HepG2 (cell line): Measurements from ENCODE around the gene TARM1. TPM values are rescaled to one million over a fixed set of nuclear protein-coding genes. Genes with fewer than 3 reads are reported as not detected.
A peak's percentile ranks its signal among the peaks of the same experiment; 100 is the strongest.

Source experiments
- ATAC-seq: fragments of 200-7000 bp; cut with Tn5 transposase; 3 replicates; pipeline ENCODE4 v1.9.1; 2020; ENCODE audit warnings: mild to moderate bottlenecking, moderate library complexity
- BruUV-seq: library from RNA; stranded (reverse); fragments of 400-500 nt; replicated peaks from 2 replicates; lab custom pipeline; 2021; lab: Mats Ljungman, UMichigan
- CTCF ChIA-PET: fragments of 300-600 bp; formaldehyde crosslinking; extraction: SDS; loops from one replicate; lab custom pipeline; 2021; ENCODE audit warnings: low total read pairs, inconsistent platforms, low intra/inter-chr PET ratio; lab: Yijun Ruan, JAX
- POLR2A ChIA-PET: fragments of 350-600 bp; sonication (Branson Sonifier 250); formaldehyde crosslinking; loops from one replicate; lab custom pipeline; 2020; ENCODE audit warnings: antibody characterized with exemption, inconsistent platforms; lab: Yijun Ruan, JAX
- DNase-seq: peaks from one replicate; pipeline ENCODE4 v3.0.0-alpha.2; 2015; ENCODE audit warnings: low spot score
- FAIRE-seq: peaks from 3 replicates; lab custom pipeline; 2011; peaks lifted over from hg19 to GRCh38; lab: Jason Lieb, UNC
- H2AFZ ChIP-seq: one replicate; pipeline ENCODE4 v1.6.1; 2011; ENCODE audit warnings: low read length, inconsistent platforms
- H3K27ac ChIP-seq: fragments of 300-600 bp; 3 replicates; pipeline ENCODE4 v1.8.0; 2011; ENCODE audit warnings: mixed run types, mild to moderate bottlenecking, mixed read lengths, low read length, inconsistent platforms; ENCODE audit not compliant: insufficient read depth; ENCODE audit errors: extremely low read length
- H3K27me3 ChIP-seq, 2 experiments: fragments of 200-600 bp in 1 of 2; 2 replicates in 1 of 2; 3 replicates in 1 of 2; pipeline versions ENCODE4 v1.6.0 to v1.8.0; 2011; ENCODE audit warnings: low read length in 2 of 2, mild to moderate bottlenecking in 2 of 2, moderate library complexity in 2 of 2, inconsistent platforms in 1 of 2; ENCODE audit not compliant: insufficient read depth in 2 of 2, control insufficient read depth in 1 of 2
- H3K36me3 ChIP-seq, 2 experiments: fragments of 200-600 bp in 1 of 2; replicated peaks in 1 of 2; 2 replicates in 1 of 2; 3 replicates in 1 of 2; pipeline versions ENCODE4 v1.5.1 to v1.8.0; 2011; ENCODE audit warnings: low read length in 2 of 2, inconsistent platforms in 1 of 2; ENCODE audit not compliant: insufficient read depth in 2 of 2, control insufficient read depth in 1 of 2
- H3K4me1 ChIP-seq: 2 replicates; pipeline ENCODE4 v1.5.1; 2012; ENCODE audit warnings: low read length, inconsistent platforms; ENCODE audit not compliant: insufficient read depth
- H3K4me2 ChIP-seq: 2 replicates; pipeline ENCODE4 v1.6.0; 2011; ENCODE audit warnings: low read depth, low read length, inconsistent platforms
- H3K4me3 ChIP-seq, 3 experiments: fragments of 200-600 bp in 1 of 3; sonication (generic), shearing (Covaris generic) in 1 of 3; replicated peaks in 1 of 3; 2 replicates each; pipeline ENCODE4 v1.5.1; 2011 to 2016; ENCODE audit warnings: low read length in 3 of 3, inconsistent platforms in 2 of 3, low read depth in 2 of 3, mild to moderate bottlenecking in 2 of 3, control low read depth in 1 of 3, mixed read lengths in 1 of 3; ENCODE audit not compliant: insufficient read depth in 1 of 3
- H3K79me2 ChIP-seq: one replicate; pipeline ENCODE4 v1.6.1; 2011; ENCODE audit warnings: low read length, inconsistent platforms; ENCODE audit not compliant: insufficient read depth
- H3K9ac ChIP-seq: 2 replicates; pipeline ENCODE4 v1.6.0; 2011; ENCODE audit warnings: mild to moderate bottlenecking, low read depth, low read length, inconsistent platforms; ENCODE audit not compliant: insufficient read depth
- H3K9me3 ChIP-seq: 2 replicates; pipeline ENCODE4 v1.5.1; 2012; ENCODE audit warnings: mild to moderate bottlenecking, low read length
- H4K20me1 ChIP-seq: 2 replicates; pipeline ENCODE4 v1.6.0; 2011; ENCODE audit warnings: inconsistent platforms, mild to moderate bottlenecking, low read length, moderate library complexity; ENCODE audit not compliant: insufficient read depth
- CCAR2 ChIP-seq: fragments of 200-400 bp; formaldehyde crosslinking; optimal IDR thresholded peaks from 2 replicates; pipeline ENCODE3; 2018; ENCODE audit warnings: low read depth, mild to moderate bottlenecking, low read length, moderate library complexity
- GATA4 ChIP-seq: sonication (generic); IDR thresholded peaks from 2 replicates; pipeline ENCODE4 v1.6.1; 2016; ENCODE audit warnings: antibody characterized with exemption, low read depth, borderline replicate concordance
- IRF2 ChIP-seq: IDR thresholded peaks from 2 replicates; pipeline ENCODE4 v1.6.1; 2018; ENCODE audit warnings: missing genetic modification reagents, missing compliant biosample characterization
- JUN ChIP-seq: sonication (generic); formaldehyde crosslinking; IDR thresholded peaks from 2 replicates; pipeline ENCODE4 v1.4.0; 2020; ENCODE audit warnings: mild to moderate bottlenecking, missing genetic modification reagents
- KAT2B ChIP-seq: fragments of 150-350 bp; IDR thresholded peaks from 2 replicates; pipeline ENCODE4 v1.6.1; 2014; ENCODE audit warnings: low read depth, low read length, borderline replicate concordance
- NCOA1 ChIP-seq: sonication (generic); formaldehyde crosslinking; IDR thresholded peaks from 2 replicates; pipeline ENCODE4 v1.9.0; 2021; ENCODE audit warnings: missing genetic modification reagents
- NFATC3 ChIP-seq: sonication (generic); formaldehyde crosslinking; IDR thresholded peaks from 2 replicates; pipeline ENCODE4 v1.5.1; 2020; ENCODE audit warnings: mild to moderate bottlenecking, missing genetic modification reagents
- NFRKB ChIP-seq: fragments of 450-650 bp; IDR thresholded peaks from 2 replicates; pipeline ENCODE4 v1.6.1; 2017
- ONECUT2 ChIP-seq: sonication (generic); formaldehyde crosslinking; IDR thresholded peaks from 2 replicates; pipeline ENCODE4 v1.4.0; 2020; ENCODE audit warnings: missing genetic modification reagents
- PPARG ChIP-seq: conservative IDR thresholded peaks from 2 replicates; pipeline ENCODE4 v1.6.1; 2016; ENCODE audit warnings: missing biosample characterization, missing genetic modification reagents
- REXO4 ChIP-seq: sonication (generic); formaldehyde crosslinking; IDR thresholded peaks from 2 replicates; pipeline ENCODE4 v1.8.0; 2022; ENCODE audit warnings: missing genetic modification reagents, mild to moderate bottlenecking, borderline replicate concordance
- THYN1 ChIP-seq: sonication (generic); formaldehyde crosslinking; IDR thresholded peaks from 2 replicates; pipeline ENCODE4 v1.8.1; 2023; ENCODE audit warnings: low read depth, mild to moderate bottlenecking, moderate library complexity, missing genetic modification reagents, borderline replicate concordance
- TP53 ChIP-seq: sonication (generic); formaldehyde crosslinking; conservative IDR thresholded peaks from 2 replicates; pipeline ENCODE4 v1.4.0; 2020; ENCODE audit warnings: missing genetic modification reagents
- U2AF1 ChIP-seq: fragments of 200-400 bp; formaldehyde crosslinking; optimal IDR thresholded peaks from 2 replicates; pipeline ENCODE3; 2017; ENCODE audit warnings: mild to moderate bottlenecking, low read depth, low read length
- U2AF2 ChIP-seq: fragments of 200-400 bp; formaldehyde crosslinking; IDR thresholded peaks from 2 replicates; pipeline ENCODE4 v1.6.1; 2017; ENCODE audit warnings: low read depth, mild to moderate bottlenecking, low read length
- ZBTB7B ChIP-seq: sonication (generic); formaldehyde crosslinking; IDR thresholded peaks from 2 replicates; pipeline ENCODE4 v1.4.0; 2020; ENCODE audit warnings: missing genetic modification reagents
- ZIK1 ChIP-seq: sonication (generic); formaldehyde crosslinking; IDR thresholded peaks from 2 replicates; pipeline ENCODE4 v1.5.0; 2020; ENCODE audit warnings: mild to moderate bottlenecking, low read depth, missing genetic modification reagents, borderline replicate concordance
- ZNF20 ChIP-seq: sonication (generic); formaldehyde crosslinking; IDR thresholded peaks from 2 replicates; pipeline ENCODE4 v1.4.0; 2020; ENCODE audit warnings: mild to moderate bottlenecking, moderate library complexity, missing genetic modification reagents
- ZNF230 ChIP-seq: sonication (generic); formaldehyde crosslinking; IDR thresholded peaks from 2 replicates; pipeline ENCODE4 v1.4.0; 2020; ENCODE audit warnings: mild to moderate bottlenecking, missing genetic modification reagents
- ZNF781 ChIP-seq: sonication (generic); formaldehyde crosslinking; IDR thresholded peaks from 2 replicates; pipeline ENCODE4 v1.5.1; 2020; ENCODE audit warnings: borderline replicate concordance, mild to moderate bottlenecking, missing genetic modification reagents; ENCODE audit errors: not compliant biosample characterization
- ZNF792 ChIP-seq: IDR thresholded peaks from 2 replicates; pipeline ENCODE4 v1.6.1; 2016
- WGBS: methylation state at CpG from one replicate; pipeline ENCODE4 v1.1.6; 2017; ENCODE audit warnings: low lambda C conversion rate; 5-methylcytosine and 5-hydroxymethylcytosine counted together
- in situ Hi-C: cut with HindIII; loops from 2 replicates; pipeline ENCODE4 v1.10.0; 2017; ENCODE audit warnings: low pct_unique_long_range_greater_than_20kb; ENCODE audit not compliant: extremely low pct_ligation_motif_present
- intact Hi-C: fragments of 100-400 bp; cut with micrococcal nuclease; formaldehyde crosslinking; loops from one replicate; pipeline ENCODE4 v1.10.0; 2022; ENCODE audit not compliant: unreplicated experiment
- polyA plus RNA-seq, 8 experiments: library from polyadenylated mRNA; depleted of rRNA in 3 of 8; stranded (reverse) in 7 of 8; unstranded in 1 of 8; fragments of >200 nt; fragmentation: Illumina TruSeq in 4 of 8; extraction: Trizol in 4 of 8; gene quantifications; 2 replicates each; pipeline versions ENCODE4 v1.2.1 to v1.2.3, GENCODE V29; 2011 to 2016; ENCODE audit warnings: low read depth in 4 of 8, missing spikeins in 1 of 8, mixed read lengths in 1 of 8; ENCODE audit not compliant: insufficient read depth in 1 of 8
- total RNA-seq, 5 experiments: library from RNA; depleted of rRNA; stranded (reverse); fragments of >200 nt; fragmentation: Illumina TruSeq; extraction: Trizol; gene quantifications; 2 replicates each; pipeline ENCODE4 v1.2.3, GENCODE V29; 2016; ENCODE audit warnings: low read depth in 1 of 5
- TF ChIP-seq, protein P1 (sequence below): sonication (generic); formaldehyde crosslinking; IDR thresholded peaks from 2 replicates; pipeline ENCODE4 v1.5.1; 2020; ENCODE audit warnings: mild to moderate bottlenecking, moderate library complexity, missing genetic modification reagents
- TF ChIP-seq, protein P2 (sequence below): IDR thresholded peaks from 2 replicates; pipeline ENCODE4 v1.6.1; 2016; ENCODE audit warnings: control low read depth

The TARM1 gene
- total and polyA plus RNA-seq, 2 of the 13 experiments (the other 11 are each of a cell fraction or from before 2014, with no cell fraction given) = not detected

DNA sequence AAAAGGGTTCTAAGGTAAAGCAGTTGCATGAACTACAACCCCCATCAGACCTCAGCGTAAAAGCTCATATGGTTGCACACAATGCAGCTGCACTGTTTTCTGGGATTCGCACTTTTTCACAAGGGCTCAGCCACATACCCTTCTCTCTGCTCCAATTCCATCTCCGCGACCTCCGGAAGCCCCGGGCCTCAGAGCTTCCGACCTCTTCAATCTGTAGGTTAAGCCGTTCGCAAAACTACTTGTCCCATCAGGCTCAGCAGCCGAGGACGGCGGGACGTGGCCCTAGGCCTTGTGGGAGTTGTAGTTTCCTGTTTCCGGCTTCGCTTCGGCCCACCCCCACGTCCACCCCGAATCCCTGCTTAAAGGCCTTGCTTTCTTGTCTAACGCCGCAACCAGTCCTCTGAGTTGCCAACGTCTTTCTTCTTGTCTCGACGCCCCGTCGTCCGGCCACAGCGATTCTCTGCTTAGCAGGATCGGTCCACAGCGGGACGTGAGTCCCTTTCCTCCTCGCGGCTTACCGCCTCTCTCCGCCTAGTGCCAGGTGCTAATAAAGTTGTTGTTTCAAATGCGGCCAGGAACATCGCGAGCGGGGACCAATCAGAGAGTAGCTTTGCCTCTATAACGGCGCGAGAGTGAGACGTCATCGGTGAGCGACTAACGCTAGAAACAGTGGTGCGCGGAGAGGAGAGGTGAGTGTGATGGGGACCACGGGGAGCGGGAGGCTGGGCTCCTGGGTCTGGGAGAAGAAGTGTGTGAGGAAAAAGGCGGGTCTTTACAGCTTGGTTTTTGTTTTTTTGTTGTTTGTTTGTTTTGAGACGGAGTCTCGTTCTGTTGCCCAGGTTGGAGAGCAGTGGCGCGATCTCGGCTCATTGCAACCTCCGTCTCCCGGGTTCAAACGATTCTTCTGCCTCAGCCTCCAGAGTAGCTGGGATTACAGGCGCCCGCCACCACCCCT is 34.2 kb upstream of the TARM1 start, which contains the start of the genes PRPF31 and TFPT:
TSS of gene PRPF31 (plus strand) at position 646 of the 955 bp plus-strand sequence. CDS start 2,525 bp downstream, outside the sequence.
TSS of gene TFPT (minus strand) at position 549 of the 955 bp plus-strand sequence. CDS start at position 161, 388 bp downstream.
- 1% methylated on average over 54 of the region's 60 CpGs for WGBS
- Histone ChIP-seq H3K9ac (peak within 1 kb of the TSS; percentile 86), H3K4me1 (peaks cover 21% of the 10 kb centered on the region), H3K36me3 (peaks cover 8 to 33% of the 10 kb centered on the region in 2 experiments; a peak in 3 of 5 replicates), H3K4me2 (peak within 1 kb of the TSS; percentile 79), H4K20me1 (no peaks in the 10 kb centered on the region), H3K9me3 (no peaks in the 10 kb centered on the region), H3K27ac (peak within 1 kb of the TSS; percentile 88), H3K27me3 (no peaks in the 10 kb centered on the region; a peak in 1 of 5 replicates), H3K79me2 (peaks cover 22% of the 10 kb centered on the region), H3K4me3 (peak within 1 kb of the TSS; percentile 77 to 91 (median 82)), H2AFZ (no peak within 1 kb of the TSS)
- ATAC-seq (peak; percentile 97), DNase-seq (peak; percentile 96), FAIRE-seq (peak; percentile 95)
- BruUV-seq = TSS peak; percentile 92
- ChIA-PET POLR2A (interaction anchor here (1.0 to 2.6 kb wide), 9 partner anchors 13 to 249 kb away, joined by 3 to 38 read pairs (median 6); partner anchors contain the start of genes CNOT3, LENG1, MBOAT7 and NDUFA3), CTCF (no interaction called here)
- intact Hi-C loops (no loop called here), in situ Hi-C loops (no loop called here)
- TF ChIP-seq ZIK1 (CRISPR knock-in tag) = no peak
- TF ChIP-seq TP53 (CRISPR knock-in tag) = 0 out of 2 replicates have a peak, but pooled peaks have one; percentile 66
- peak; percentile 93 for TF ChIP-seq CCAR2
- 0 out of 2 replicates have a peak, but pooled peaks have one; percentile 35 for TF ChIP-seq PPARG (CRISPR knock-in tag)
- TF ChIP-seq IRF2 = peak; percentile 88
- no peak for TF ChIP-seq NFRKB
- TF ChIP-seq ZBTB7B = peak; percentile 65; the same call in 1 of the 2 replicates
- TF ChIP-seq U2AF1 = peak; percentile 50
- peak; percentile 96 for TF ChIP-seq ZNF230
- TF ChIP-seq KAT2B = no peak
- no peak; the same call in 1 of the 2 replicates for TF ChIP-seq NFATC3 (CRISPR knock-in tag)
- no peak for TF ChIP-seq THYN1
- TF ChIP-seq U2AF2 = peak; percentile 60; the same call in 1 of the 2 replicates
- TF ChIP-seq ZNF781 (CRISPR knock-in tag) = peak; percentile 88
- peak; percentile 49; the same call in 1 of the 2 replicates for TF ChIP-seq GATA4
- TF ChIP-seq, protein P1, sequence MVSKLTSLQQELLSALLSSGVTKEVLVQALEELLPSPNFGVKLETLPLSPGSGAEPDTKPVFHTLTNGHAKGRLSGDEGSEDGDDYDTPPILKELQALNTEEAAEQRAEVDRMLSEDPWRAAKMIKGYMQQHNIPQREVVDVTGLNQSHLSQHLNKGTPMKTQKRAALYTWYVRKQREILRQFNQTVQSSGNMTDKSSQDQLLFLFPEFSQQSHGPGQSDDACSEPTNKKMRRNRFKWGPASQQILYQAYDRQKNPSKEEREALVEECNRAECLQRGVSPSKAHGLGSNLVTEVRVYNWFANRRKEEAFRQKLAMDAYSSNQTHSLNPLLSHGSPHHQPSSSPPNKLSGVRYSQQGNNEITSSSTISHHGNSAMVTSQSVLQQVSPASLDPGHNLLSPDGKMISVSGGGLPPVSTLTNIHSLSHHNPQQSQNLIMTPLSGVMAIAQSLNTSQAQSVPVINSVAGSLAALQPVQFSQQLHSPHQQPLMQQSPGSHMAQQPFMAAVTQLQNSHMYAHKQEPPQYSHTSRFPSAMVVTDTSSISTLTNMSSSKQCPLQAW (CRISPR knock-in tag) = peak; percentile 93
- peak; percentile 55; the same call in 1 of the 2 replicates for TF ChIP-seq ZNF792 (CRISPR knock-in tag)
- TF ChIP-seq, protein P2, sequence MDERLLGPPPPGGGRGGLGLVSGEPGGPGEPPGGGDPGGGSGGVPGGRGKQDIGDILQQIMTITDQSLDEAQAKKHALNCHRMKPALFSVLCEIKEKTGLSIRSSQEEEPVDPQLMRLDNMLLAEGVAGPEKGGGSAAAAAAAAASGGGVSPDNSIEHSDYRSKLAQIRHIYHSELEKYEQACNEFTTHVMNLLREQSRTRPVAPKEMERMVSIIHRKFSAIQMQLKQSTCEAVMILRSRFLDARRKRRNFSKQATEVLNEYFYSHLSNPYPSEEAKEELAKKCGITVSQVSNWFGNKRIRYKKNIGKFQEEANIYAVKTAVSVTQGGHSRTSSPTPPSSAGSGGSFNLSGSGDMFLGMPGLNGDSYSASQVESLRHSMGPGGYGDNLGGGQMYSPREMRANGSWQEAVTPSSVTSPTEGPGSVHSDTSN = no peak
- peak; percentile 67; the same call in 1 of the 2 replicates for TF ChIP-seq JUN (CRISPR knock-in tag)
- TF ChIP-seq NCOA1 (CRISPR knock-in tag) = no peak
- TF ChIP-seq ONECUT2 (CRISPR knock-in tag) = no peak
- TF ChIP-seq REXO4 (CRISPR knock-in tag) = no peak
- no peak for TF ChIP-seq ZNF20 (CRISPR knock-in tag)
